Common myeloid progenitor, CD34-positive (primary cell): ENCODE results near the gene BARX1.

Experiments
- CTCF ChIA-PET: fragments of 350-600 bp; sonication (Branson Sonifier 250); formaldehyde crosslinking; loops from one replicate; lab custom pipeline; 2021; ENCODE audit warnings: antibody characterized with exemption; lab: Charles Lee
- POLR2A ChIA-PET: fragments of 350-600 bp; sonication (Branson Sonifier 250); formaldehyde crosslinking; loops from one replicate; lab custom pipeline; 2021; ENCODE audit warnings: antibody characterized with exemption; lab: Charles Lee
- DNase-seq, 3 donors: peaks; one replicate each; pipeline versions ENCODE4 v3.0.0 to v3.0.0-alpha.2; 2013
- H3K27ac ChIP-seq, 2 experiments: 1 replicate in 1 of 2; 2 replicates in 1 of 2; pipeline ENCODE4 v1.7.0; 2013; ENCODE audit warnings: inconsistent platforms in 2 of 2, low read length in 2 of 2, mild to moderate bottlenecking in 2 of 2, low read depth in 1 of 2, moderate library complexity in 1 of 2; ENCODE audit not compliant: severe bottlenecking in 2 of 2, insufficient read depth in 1 of 2, poor library complexity in 1 of 2
- H3K27me3 ChIP-seq, 5 experiments: replicated peaks in 2 of 5; 1 replicate in 3 of 5; 2 replicates in 2 of 5; pipeline versions ENCODE4 v1.6.1 to v1.7.0; 2013; ENCODE audit warnings: low read length in 4 of 5, mild to moderate bottlenecking in 2 of 5, moderate library complexity in 2 of 5, inconsistent platforms in 1 of 5; ENCODE audit not compliant: insufficient read depth in 5 of 5, control insufficient read depth in 4 of 5
- H3K36me3 ChIP-seq, 4 experiments: 1 replicate in 2 of 4; 2 replicates in 2 of 4; pipeline versions ENCODE4 v1.6.1 to v1.7.0; 2013; ENCODE audit warnings: low read length in 3 of 4, control low read depth in 1 of 4, mild to moderate bottlenecking in 1 of 4; ENCODE audit not compliant: control insufficient read depth in 4 of 4, insufficient read depth in 4 of 4
- H3K4me1 ChIP-seq, 4 experiments: 1 replicate in 3 of 4; 2 replicates in 1 of 4; pipeline versions ENCODE4 v1.6.1 to v1.7.1; 2013; ENCODE audit warnings: low read length in 3 of 4, mild to moderate bottlenecking in 3 of 4, control low read depth in 1 of 4, inconsistent platforms in 1 of 4, moderate library complexity in 1 of 4; ENCODE audit not compliant: control insufficient read depth in 4 of 4, insufficient read depth in 4 of 4; ENCODE audit errors: control extremely low read depth in 1 of 4
- H3K4me3 ChIP-seq, 7 experiments: 1 replicate in 4 of 7; 2 replicates in 3 of 7; pipeline versions ENCODE4 v1.5.1 to v1.7.0; 2013; ENCODE audit warnings: mild to moderate bottlenecking in 7 of 7, low read length in 6 of 7, moderate library complexity in 6 of 7, inconsistent platforms in 2 of 7, low read depth in 2 of 7, control low read depth in 1 of 7; ENCODE audit not compliant: insufficient read depth in 4 of 7, control insufficient read depth in 1 of 7; ENCODE audit errors: extremely low read depth in 1 of 7
- H3K9me3 ChIP-seq, 5 experiments: 1 replicate in 4 of 5; 2 replicates in 1 of 5; pipeline versions ENCODE4 v1.6.1 to v1.7.1; 2013; ENCODE audit warnings: low read length in 4 of 5, mild to moderate bottlenecking in 2 of 5, inconsistent platforms in 1 of 5, low read depth in 1 of 5, moderate library complexity in 1 of 5; ENCODE audit not compliant: control insufficient read depth in 4 of 5, insufficient read depth in 2 of 5; ENCODE audit errors: control extremely low read depth in 1 of 5
- WGBS: methylation state at CpG from one replicate; pipeline ENCODE4 v1.1.5; 2013; ENCODE audit not compliant: insufficient coverage; 5-methylcytosine and 5-hydroxymethylcytosine counted together

Gene BARX1

GRCh38 chr9:93906195-93906880, 48.8 kb downstream of the BARX1 start:
- ChIA-PET POLR2A (no interaction called here), CTCF (no interaction called here)
- Histone ChIP-seq H3K27ac (no peak overlapping the region), H3K9me3 (no peaks in the 10 kb centered on the region), H3K4me1 (peaks cover 0 to 12% (median 3%) of the 10 kb centered on the region in 4 experiments), H3K4me3 (no peak overlapping the region), H3K36me3 (no peaks in the 10 kb centered on the region), H3K27me3 (peaks cover 0 to 7% (median 0%) of the 10 kb centered on the region in 5 experiments)
- no peak for DNase-seq
- WGBS: 85% methylated on average over 8 of the region's 10 CpGs

- Histone ChIP-seq H3K36me3 (no peaks in the 10 kb centered on the region), H3K9me3 (no peaks in the 10 kb centered on the region), H3K4me3 (no peak overlapping the region), H3K27me3 (peaks cover 0 to 7% (median 0%) of the 10 kb centered on the region in 5 experiments), H3K4me1 (peaks cover 0 to 12% (median 3%) of the 10 kb centered on the region in 4 experiments), H3K27ac (no peak overlapping the region)
- ChIA-PET POLR2A (no interaction called here), CTCF (no interaction called here)
- no peak for DNase-seq
- WGBS: 92% methylated on average over 8 of the region's 10 CpGs
Measured at GRCh38 chr9:93905473-93906133, 49.6 kb downstream of the BARX1 start.

DNA sequence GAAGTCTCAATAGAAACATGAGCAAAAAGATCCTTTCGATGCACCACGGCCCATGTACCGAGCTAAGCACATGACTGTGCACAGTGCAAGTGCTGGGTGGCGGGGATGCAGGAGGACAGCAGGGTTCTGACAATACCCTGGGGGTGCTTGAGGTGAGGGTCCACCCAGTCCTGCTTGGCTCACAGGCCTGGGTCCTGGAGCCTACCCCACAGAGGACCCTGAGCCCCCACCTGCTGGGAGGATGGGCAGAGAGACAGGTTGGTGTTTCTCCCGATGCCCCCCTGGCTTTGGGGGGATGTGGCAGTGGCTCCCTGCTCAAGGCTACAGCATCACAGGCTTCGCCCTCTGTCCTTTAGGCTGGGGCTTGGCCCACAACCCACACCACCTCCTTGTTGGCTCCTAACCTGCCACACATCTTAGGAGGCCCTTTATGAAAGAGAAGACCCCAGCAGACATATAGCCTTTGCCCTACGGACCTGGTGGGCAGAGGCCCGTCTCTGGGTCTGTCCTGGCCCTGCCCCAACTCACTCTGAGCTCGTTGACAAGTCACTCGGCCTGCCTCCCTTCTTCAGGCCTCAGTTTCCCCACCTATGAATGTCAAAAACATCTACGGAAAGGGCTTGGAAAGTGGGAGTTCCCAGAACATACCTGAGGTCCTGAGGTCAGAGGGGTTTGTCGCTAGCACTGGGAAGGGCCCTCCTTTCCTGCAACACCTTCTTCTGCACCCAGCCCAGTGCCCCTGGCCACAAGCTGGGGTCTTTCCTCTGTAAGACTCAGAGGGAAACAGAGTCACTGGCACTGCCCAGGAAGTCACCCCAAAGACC, 50.3 kb downstream of the BARX1 start:
- no peak for DNase-seq
- WGBS: 90% methylated on average over 12 of the region's 12 CpGs
- no peaks in the 10 kb centered on the region for H3K9me3 ChIP-seq
- ChIA-PET POLR2A (no interaction called here), CTCF (no interaction called here)
- peaks cover 0 to 12% (median 3%) of the 10 kb centered on the region in 4 experiments for H3K4me1 ChIP-seq
- peaks cover 0 to 7% (median 0%) of the 10 kb centered on the region in 5 experiments for H3K27me3 ChIP-seq
- H3K36me3 ChIP-seq: no peaks in the 10 kb centered on the region
- no peak overlapping the region for H3K27ac ChIP-seq
- H3K4me3 ChIP-seq: no peak overlapping the region

- 98% methylated on average over 10 of the region's 10 CpGs for WGBS
- DNase-seq: no peak
- ChIA-PET CTCF (no interaction called here), POLR2A (no interaction called here)
- Histone ChIP-seq H3K4me1 (peaks cover 0 to 6% (median 3%) of the 10 kb centered on the region in 4 experiments), H3K27me3 (peaks cover 0 to 7% (median 0%) of the 10 kb centered on the region in 5 experiments), H3K9me3 (no peaks in the 10 kb centered on the region), H3K36me3 (no peaks in the 10 kb centered on the region), H3K27ac (no peak overlapping the region), H3K4me3 (no peak overlapping the region)
Measured at GRCh38 chr9:93903886-93904648, 51.1 kb downstream of the BARX1 start.

- ChIA-PET CTCF (no interaction called here), POLR2A (no interaction called here)
- H3K4me3 ChIP-seq: no peak overlapping the region
- WGBS: 87% methylated on average over 11 of the region's 12 CpGs
- no peaks in the 10 kb centered on the region for H3K9me3 ChIP-seq
- no peaks in the 10 kb centered on the region for H3K4me1 ChIP-seq
- H3K27me3 ChIP-seq: peaks cover 0 to 7% (median 0%) of the 10 kb centered on the region in 5 experiments
- no peak overlapping the region for H3K27ac ChIP-seq
- H3K36me3 ChIP-seq: no peaks in the 10 kb centered on the region
- no peak for DNase-seq
Measured at GRCh38 chr9:93902780-93903655, 52.1 kb downstream of the BARX1 start.

- 99% methylated on average over 9 of the region's 11 CpGs for WGBS
Measured at GRCh38 chr9:93902051-93902779, 52.9 kb downstream of the BARX1 start.

More at GRCh38 chr9:93902051-93902779, 52.9 kb downstream of the BARX1 start:
- no peak for DNase-seq
- ChIA-PET CTCF (no interaction called here), POLR2A (no interaction called here)
- Histone ChIP-seq H3K4me3 (no peak overlapping the region), H3K27ac (no peak overlapping the region), H3K4me1 (no peaks in the 10 kb centered on the region), H3K27me3 (peaks cover 0 to 3% (median 0%) of the 10 kb centered on the region in 5 experiments), H3K9me3 (no peaks in the 10 kb centered on the region), H3K36me3 (no peaks in the 10 kb centered on the region)
